A673 (cell line): ENCODE measurements around the gene COL4A2.

ENCODE experiments used
- EZH2 ChIP-seq: fragments of 200-600 bp; sonication (generic); IDR thresholded peaks from 2 replicates; pipeline ENCODE4 v1.6.1; 2017; ENCODE audit warnings: borderline replicate concordance, low read depth, mild to moderate bottlenecking, mixed read lengths, antibody characterized with exemption, low read length; ENCODE audit not compliant: poor library complexity, severe bottlenecking
- TF ChIP-seq, protein P1 (sequence below): fragments of 300-800, 200-600 bp; sonication (generic); conservative IDR thresholded peaks from 2 replicates; pipeline ENCODE4 v1.5.1; 2017; ENCODE audit warnings: low read depth, mild to moderate bottlenecking, antibody characterized with exemption, low read length, moderate library complexity, mixed read lengths

- no peak for TF ChIP-seq EZH2
- TF ChIP-seq, protein P1, sequence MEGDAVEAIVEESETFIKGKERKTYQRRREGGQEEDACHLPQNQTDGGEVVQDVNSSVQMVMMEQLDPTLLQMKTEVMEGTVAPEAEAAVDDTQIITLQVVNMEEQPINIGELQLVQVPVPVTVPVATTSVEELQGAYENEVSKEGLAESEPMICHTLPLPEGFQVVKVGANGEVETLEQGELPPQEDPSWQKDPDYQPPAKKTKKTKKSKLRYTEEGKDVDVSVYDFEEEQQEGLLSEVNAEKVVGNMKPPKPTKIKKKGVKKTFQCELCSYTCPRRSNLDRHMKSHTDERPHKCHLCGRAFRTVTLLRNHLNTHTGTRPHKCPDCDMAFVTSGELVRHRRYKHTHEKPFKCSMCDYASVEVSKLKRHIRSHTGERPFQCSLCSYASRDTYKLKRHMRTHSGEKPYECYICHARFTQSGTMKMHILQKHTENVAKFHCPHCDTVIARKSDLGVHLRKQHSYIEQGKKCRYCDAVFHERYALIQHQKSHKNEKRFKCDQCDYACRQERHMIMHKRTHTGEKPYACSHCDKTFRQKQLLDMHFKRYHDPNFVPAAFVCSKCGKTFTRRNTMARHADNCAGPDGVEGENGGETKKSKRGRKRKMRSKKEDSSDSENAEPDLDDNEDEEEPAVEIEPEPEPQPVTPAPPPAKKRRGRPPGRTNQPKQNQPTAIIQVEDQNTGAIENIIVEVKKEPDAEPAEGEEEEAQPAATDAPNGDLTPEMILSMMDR: no peak
These were observed 22.2 kb downstream of the COL4A2 start for GRCh38 chr13:110329258-110329657.
